ENCODE data around the gene MAD1L1.

The MAD1L1 gene

DNA sequence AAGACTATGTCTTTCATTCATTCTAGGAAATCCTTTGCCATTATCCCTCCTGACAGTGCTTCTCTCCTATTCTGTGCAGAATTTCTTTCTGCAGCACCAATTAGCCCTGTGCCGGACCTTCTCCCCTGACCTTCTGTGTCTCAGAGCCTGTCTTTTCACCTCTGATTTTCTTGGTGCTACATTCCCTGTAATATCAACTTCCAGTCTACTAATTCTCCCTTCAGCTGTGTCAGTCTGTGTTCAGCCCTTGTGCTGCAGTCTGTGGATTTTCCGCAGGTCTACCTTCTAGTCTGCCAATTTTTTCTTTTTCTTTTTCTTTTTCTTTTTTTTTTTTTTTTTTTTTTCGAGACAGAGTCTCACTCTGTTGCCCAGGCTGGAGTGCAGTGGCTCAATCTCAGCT lies 446.9 kb downstream of the MAD1L1 start:
- Histone ChIP-seq H3K4me3 (no peak overlapping the region), H3K9me3 (no peaks in the 10 kb centered on the region), H3K36me3 (replicated peaks) (no peaks in the 10 kb centered on the region), H3K4me1 (no peaks in the 10 kb centered on the region), H3K27me3 (ENCODE audit: low read depth) (no peaks in the 10 kb centered on the region)
- DNase-seq (ENCODE audit: low spot score in 2 of 2), result no peak
- in situ Hi-C loops (cut with MboI; ENCODE audit: low sequenced_read_pairs), result no loop called here

DNA sequence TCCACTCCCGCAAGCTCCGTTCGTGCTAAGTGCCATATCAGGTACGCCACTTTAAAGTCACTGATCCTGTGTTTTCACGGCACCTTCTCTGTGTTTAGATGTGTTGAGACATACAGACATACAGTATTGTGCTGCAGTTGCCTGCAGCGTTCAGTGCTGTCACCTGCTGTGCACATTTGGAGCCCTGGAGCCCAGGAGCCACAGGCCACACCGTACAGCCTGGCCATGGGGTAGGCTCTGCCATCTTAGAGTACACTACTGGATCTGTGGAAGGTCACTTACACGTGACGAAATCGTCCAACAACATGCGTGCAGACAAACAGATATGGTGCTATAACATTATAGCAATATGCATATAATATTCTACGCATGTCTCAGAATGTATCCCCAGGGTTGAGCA lies 451.4 kb downstream of the MAD1L1 start:
- no peak for DNase-seq (ENCODE audit: low spot score in 2 of 2)
- in situ Hi-C loops (cut with MboI; ENCODE audit: low sequenced_read_pairs), result no loop called here

DNA sequence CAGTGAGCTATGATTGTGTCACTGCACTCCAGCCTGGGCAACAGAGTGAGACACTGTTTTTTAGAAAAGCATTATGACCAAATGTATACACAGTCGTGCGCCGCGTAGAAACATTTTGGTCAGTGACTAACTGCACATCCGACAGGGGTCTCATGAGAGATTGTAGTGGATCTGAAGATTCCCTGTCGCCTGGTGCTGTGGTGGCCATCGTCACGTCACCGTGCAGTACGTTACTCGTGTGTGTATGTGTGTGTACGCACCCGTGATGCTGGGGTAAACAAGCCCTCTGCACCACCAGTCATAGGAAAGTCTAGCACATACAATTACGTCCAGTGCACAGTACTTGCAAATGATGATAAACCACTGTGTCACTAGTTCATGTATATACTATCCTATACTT lies 453.3 kb downstream of the MAD1L1 start:
- in situ Hi-C loops (cut with MboI; ENCODE audit: low sequenced_read_pairs), result no loop called here
- DNase-seq (ENCODE audit: low spot score in 2 of 2), result no peak
- Histone ChIP-seq H3K9me3 (no peaks in the 10 kb centered on the region), H3K27me3 (ENCODE audit: low read depth) (no peaks in the 10 kb centered on the region), H3K4me3 (no peak overlapping the region), H3K36me3 (replicated peaks) (no peaks in the 10 kb centered on the region), H3K4me1 (no peaks in the 10 kb centered on the region)

More for the DNA sequence above, 451.4 kb downstream of the MAD1L1 start:
- H3K4me1 ChIP-seq, result no peaks in the 10 kb centered on the region
- H3K27me3 ChIP-seq (ENCODE audit: low read depth), result no peaks in the 10 kb centered on the region
- H3K9me3 ChIP-seq, result no peaks in the 10 kb centered on the region
- H3K36me3 ChIP-seq (replicated peaks), result no peaks in the 10 kb centered on the region
- H3K4me3 ChIP-seq, result no peak overlapping the region

DNA sequence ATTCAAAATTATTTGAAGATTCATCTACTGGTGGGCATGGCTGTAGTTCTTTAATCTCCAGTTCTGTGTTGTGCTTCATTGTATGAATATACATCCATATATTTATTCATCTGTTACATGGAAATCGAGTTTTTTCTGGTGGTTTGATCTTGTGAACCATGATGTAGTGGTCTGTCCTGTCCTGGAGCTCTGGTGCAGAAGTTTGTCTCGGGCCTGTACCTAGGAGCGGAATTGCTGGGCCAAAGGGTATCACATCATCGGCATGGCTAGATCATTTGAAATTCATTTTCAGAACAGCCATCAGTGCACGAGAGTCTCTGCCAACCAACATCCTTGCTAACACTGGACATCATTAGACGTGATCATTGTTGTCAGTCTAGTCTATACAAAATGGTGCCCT lies 455.6 kb downstream of the MAD1L1 start:
- in situ Hi-C loops (cut with MboI; ENCODE audit: low sequenced_read_pairs), result no loop called here
- H3K36me3 ChIP-seq (replicated peaks), result no peaks in the 10 kb centered on the region
- H3K4me1 ChIP-seq, result no peaks in the 10 kb centered on the region
- no peak overlapping the region for H3K4me3 ChIP-seq
- DNase-seq (ENCODE audit: low spot score in 2 of 2), result no peak
- no peaks in the 10 kb centered on the region for H3K9me3 ChIP-seq
- no peaks in the 10 kb centered on the region for H3K27me3 ChIP-seq (ENCODE audit: low read depth)

DNA sequence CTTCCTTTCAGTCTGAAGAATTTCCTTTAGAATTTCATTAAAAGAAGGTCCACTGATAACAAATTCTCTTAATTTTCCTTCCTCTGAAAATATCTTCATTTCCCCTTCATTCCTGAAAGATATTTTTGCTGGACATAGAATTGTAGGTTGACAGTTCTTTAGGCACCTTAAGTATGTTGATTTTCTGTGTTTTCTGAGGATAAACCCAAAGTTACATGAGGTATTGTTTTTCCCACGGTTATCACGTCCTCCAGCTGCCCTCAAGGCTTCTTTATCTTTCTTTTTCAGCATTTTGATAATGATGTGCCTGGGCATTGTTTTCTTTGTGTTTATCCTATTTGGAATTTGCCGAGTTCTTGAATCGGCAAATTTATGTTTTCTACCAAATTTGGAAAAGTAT lies 457.4 kb downstream of the MAD1L1 start:
- Histone ChIP-seq H3K4me1 (no peaks in the 10 kb centered on the region), H3K36me3 (replicated peaks) (no peaks in the 10 kb centered on the region), H3K9me3 (no peaks in the 10 kb centered on the region), H3K27me3 (ENCODE audit: low read depth) (no peaks in the 10 kb centered on the region), H3K4me3 (no peak overlapping the region)
- DNase-seq (ENCODE audit: low spot score in 2 of 2), result no peak
- in situ Hi-C loops (cut with MboI; ENCODE audit: low sequenced_read_pairs), result no loop called here

- H3K4me3 ChIP-seq, result no peak overlapping the region
- H3K36me3 ChIP-seq (replicated peaks), result no peaks in the 10 kb centered on the region
- in situ Hi-C loops (cut with MboI; ENCODE audit: low sequenced_read_pairs), result no loop called here
- H3K9me3 ChIP-seq, result no peaks in the 10 kb centered on the region
- no peaks in the 10 kb centered on the region for H3K27me3 ChIP-seq (ENCODE audit: low read depth)
- DNase-seq (ENCODE audit: low spot score in 2 of 2), result no peak
- no peaks in the 10 kb centered on the region for H3K4me1 ChIP-seq
Observed at GRCh38 chr7:1770331-1770730, 462.4 kb downstream of the MAD1L1 start.

DNA sequence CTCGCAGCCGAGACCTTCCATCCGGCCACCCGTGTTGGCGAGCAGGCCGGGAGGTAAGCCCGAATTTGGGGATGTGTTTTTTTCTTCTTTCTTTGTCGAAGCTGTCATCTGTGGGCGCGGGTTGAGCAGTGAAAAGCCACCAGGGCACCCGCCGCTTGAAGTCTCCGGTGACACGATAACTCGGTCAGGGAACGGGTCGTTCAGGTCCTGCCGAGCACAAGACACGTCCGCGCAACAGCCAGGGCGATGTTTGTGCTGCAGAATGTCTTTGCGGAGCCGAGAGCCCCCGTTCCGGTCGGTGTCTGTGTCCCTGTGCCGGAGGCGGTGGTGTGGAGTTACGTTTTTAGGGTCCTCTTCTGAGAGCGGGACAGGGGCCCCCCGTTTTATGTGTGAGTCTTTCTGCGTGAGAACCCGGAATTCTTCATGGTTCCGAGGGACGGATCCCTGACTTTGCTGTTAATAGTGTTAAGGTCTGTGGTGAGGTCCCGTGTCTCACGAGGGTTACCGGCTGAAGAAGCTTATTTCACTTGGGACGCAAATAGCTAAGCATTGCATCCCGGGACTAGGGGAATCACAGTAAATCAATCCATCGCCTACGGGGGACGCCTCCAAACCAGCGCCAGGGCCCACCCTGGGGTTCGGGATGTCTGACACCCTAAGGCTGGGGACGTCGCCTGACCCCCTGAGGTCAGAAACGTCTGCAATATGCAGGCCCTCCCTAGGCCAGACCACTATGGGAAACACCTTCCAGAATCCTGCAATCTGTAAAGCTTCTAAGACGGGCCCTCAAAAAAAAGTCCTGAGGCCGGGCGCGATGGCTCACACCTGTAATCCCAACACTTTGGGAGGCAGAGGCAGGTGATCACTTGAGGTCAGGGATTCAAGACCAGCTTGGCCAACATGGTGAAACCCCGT lies 463.2 kb downstream of the MAD1L1 start:
- Histone ChIP-seq H3K36me3 (replicated peaks) (no peaks in the 10 kb centered on the region), H3K4me1 (no peaks in the 10 kb centered on the region), H3K4me3 (no peak overlapping the region), H3K9me3 (no peaks in the 10 kb centered on the region), H3K27me3 (ENCODE audit: low read depth) (no peaks in the 10 kb centered on the region)
- no peak for DNase-seq (ENCODE audit: low spot score in 2 of 2)
- in situ Hi-C loops (cut with MboI; ENCODE audit: low sequenced_read_pairs), result no loop called here

DNA sequence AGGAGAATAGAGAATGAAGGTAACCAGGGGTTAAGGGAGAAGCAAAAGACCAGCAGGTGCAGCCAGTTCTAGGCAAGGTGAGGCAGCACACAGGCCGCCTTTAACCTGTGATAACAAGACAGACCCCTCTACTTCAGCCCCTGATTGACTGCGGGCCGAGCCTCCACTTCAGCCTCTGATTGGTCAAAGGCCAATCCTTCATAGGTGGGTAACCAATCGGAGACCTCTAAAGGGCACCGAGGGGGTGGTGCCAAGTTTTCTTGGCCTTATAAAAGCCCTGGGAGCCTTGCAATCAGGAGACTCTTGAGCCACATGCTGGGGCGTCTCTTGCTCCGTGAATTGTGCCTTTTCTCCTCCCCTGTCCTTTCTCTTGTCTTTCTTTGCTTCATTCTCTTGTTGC lies 463.9 kb downstream of the MAD1L1 start:
- in situ Hi-C loops (cut with MboI; ENCODE audit: low sequenced_read_pairs), result no loop called here
- Histone ChIP-seq H3K4me1 (no peaks in the 10 kb centered on the region), H3K4me3 (no peak overlapping the region), H3K27me3 (ENCODE audit: low read depth) (no peaks in the 10 kb centered on the region), H3K36me3 (replicated peaks) (no peaks in the 10 kb centered on the region), H3K9me3 (no peaks in the 10 kb centered on the region)
- no peak for DNase-seq (ENCODE audit: low spot score in 2 of 2)

GRCh38 chr7:1767524-1767923 lies 465.2 kb downstream of the MAD1L1 start:
- H3K4me3 ChIP-seq, result no peak overlapping the region
- DNase-seq (ENCODE audit: low spot score in 2 of 2), result no peak
- no peaks in the 10 kb centered on the region for H3K36me3 ChIP-seq (replicated peaks)
- H3K4me1 ChIP-seq, result no peaks in the 10 kb centered on the region
- H3K9me3 ChIP-seq, result peaks cover 4% of the 10 kb centered on the region; the same call in 1 of the 2 replicates
- in situ Hi-C loops (cut with MboI; ENCODE audit: low sequenced_read_pairs), result no loop called here
- H3K27me3 ChIP-seq (ENCODE audit: low read depth), result no peaks in the 10 kb centered on the region
